ENCODE measurements around the gene NPDC1.
"Not testable (repeated sequence)": the region's sequence is repeated elsewhere in the genome, so short reads cannot be mapped to it uniquely, and the experiment has no call there.

Gene NPDC1

DNA sequence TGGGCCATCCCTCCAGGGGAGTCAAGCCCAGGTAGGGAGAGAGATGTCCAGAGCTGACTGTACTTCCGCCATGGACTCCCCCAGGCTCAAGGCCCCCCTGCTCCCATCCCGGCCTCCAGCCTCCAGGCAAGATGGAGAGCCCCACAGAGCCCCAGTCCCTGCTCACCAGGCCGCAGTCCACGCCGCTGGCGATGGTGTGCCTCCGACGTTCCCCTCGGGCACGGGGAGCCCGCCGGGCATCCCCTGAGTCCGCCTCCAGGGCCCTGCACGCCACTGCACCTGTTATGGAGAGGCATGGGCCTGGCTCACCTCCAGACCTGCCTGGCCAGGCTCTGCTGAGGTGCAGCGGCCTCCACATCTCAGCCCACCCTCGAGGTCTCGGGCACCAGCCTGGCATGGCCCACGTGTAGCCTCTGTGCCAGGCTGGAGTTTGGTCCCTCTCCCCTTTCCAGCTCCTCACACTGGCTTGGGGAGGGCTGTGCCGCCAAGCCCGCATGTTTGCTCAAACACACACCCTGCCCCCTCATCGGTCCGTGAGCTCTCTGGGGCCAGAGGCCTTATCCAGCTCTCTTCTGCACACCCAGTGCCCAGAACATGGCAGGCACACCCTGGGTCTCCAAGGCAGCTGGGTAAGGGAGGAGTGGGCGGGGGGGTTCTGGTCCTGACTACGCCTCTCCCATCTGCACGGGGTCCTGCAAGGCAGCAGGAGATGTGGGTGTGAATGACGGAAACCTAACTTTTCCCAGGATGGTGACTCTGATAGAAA lies 20.3 kb upstream of the NPDC1 start:
- H3K27me3 ChIP-seq (replicated peaks; ENCODE audit: control insufficient read depth, insufficient read depth, low read length), result no peaks in the 10 kb centered on the region
- TF ChIP-seq, protein P1, sequence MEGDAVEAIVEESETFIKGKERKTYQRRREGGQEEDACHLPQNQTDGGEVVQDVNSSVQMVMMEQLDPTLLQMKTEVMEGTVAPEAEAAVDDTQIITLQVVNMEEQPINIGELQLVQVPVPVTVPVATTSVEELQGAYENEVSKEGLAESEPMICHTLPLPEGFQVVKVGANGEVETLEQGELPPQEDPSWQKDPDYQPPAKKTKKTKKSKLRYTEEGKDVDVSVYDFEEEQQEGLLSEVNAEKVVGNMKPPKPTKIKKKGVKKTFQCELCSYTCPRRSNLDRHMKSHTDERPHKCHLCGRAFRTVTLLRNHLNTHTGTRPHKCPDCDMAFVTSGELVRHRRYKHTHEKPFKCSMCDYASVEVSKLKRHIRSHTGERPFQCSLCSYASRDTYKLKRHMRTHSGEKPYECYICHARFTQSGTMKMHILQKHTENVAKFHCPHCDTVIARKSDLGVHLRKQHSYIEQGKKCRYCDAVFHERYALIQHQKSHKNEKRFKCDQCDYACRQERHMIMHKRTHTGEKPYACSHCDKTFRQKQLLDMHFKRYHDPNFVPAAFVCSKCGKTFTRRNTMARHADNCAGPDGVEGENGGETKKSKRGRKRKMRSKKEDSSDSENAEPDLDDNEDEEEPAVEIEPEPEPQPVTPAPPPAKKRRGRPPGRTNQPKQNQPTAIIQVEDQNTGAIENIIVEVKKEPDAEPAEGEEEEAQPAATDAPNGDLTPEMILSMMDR (IDR thresholded peaks at IDR 0.05; ENCODE audit: insufficient read depth, low read length, poor library complexity, severe bottlenecking), result no peak
- no peak overlapping the region for H3K4me3 ChIP-seq (replicated peaks; ENCODE audit: low read depth, low read length)
- no peaks in the 10 kb centered on the region; the same call in none of the 2 replicates for H3K36me3 ChIP-seq (ENCODE audit: control insufficient read depth, insufficient read depth, low read length)
- no peak for DNase-seq (ENCODE audit: extremely low read depth, insufficient read length)

DNA sequence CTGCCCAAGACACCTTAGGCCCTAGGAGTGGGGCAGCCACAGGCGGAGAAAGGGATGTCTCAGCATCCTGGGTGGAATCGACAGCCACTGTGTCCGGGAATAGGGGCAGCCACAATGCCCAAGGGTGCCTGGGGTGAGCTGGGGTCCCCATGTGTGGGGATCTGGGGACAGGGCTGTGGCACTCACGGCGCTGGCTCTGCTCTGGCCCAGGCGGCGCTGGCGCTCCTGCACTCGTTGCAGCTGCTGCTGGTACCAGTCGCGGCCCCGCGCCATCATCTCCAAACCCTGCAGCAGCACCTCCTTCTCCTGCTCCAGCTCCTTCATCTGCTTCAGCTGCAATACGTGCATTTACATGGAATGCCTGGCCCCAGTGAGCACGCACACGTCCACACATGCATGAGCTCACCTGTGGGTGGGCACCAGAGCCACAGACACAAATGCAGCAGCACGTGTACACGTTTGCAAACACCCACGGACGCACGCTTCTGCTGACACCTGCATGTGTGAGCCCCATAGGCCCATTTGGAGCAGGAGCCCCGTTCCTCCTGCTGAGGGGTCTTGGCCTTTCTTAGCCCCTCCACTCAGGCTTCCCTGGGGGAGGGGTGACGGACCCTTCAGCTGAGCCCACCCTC lies 19.5 kb upstream of the NPDC1 start:
- H3K4me3 ChIP-seq (replicated peaks; ENCODE audit: low read depth, low read length), result no peak overlapping the region
- no peak for DNase-seq (ENCODE audit: extremely low read depth, insufficient read length)
- H3K36me3 ChIP-seq (ENCODE audit: control insufficient read depth, insufficient read depth, low read length), result no peaks in the 10 kb centered on the region; the same call in none of the 2 replicates
- TF ChIP-seq, protein P1 (IDR thresholded peaks at IDR 0.05; ENCODE audit: insufficient read depth, low read length, poor library complexity, severe bottlenecking), result no peak
- H3K27me3 ChIP-seq (replicated peaks; ENCODE audit: control insufficient read depth, insufficient read depth, low read length), result no peaks in the 10 kb centered on the region

DNA sequence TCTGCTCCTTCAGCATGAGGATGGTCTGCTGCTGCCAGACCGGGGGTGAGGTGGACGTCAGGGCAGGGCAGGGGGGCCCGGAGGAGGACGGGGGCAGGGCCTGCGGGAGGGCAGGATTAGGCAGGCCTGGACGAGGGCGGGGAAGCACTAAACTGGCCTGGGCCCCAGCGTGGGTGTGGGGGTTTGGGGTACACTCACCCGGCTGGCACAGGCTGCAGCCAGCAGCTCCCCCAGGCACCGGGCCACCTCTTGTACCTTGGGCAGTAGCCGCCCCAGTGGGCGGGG lies 18.8 kb upstream of the NPDC1 start:
- TF ChIP-seq, protein P1 (IDR thresholded peaks at IDR 0.05; ENCODE audit: insufficient read depth, low read length, poor library complexity, severe bottlenecking), result no peak
- no peak overlapping the region for H3K4me3 ChIP-seq (replicated peaks; ENCODE audit: low read depth, low read length)
- DNase-seq (ENCODE audit: extremely low read depth, insufficient read length), result no peak

DNA sequence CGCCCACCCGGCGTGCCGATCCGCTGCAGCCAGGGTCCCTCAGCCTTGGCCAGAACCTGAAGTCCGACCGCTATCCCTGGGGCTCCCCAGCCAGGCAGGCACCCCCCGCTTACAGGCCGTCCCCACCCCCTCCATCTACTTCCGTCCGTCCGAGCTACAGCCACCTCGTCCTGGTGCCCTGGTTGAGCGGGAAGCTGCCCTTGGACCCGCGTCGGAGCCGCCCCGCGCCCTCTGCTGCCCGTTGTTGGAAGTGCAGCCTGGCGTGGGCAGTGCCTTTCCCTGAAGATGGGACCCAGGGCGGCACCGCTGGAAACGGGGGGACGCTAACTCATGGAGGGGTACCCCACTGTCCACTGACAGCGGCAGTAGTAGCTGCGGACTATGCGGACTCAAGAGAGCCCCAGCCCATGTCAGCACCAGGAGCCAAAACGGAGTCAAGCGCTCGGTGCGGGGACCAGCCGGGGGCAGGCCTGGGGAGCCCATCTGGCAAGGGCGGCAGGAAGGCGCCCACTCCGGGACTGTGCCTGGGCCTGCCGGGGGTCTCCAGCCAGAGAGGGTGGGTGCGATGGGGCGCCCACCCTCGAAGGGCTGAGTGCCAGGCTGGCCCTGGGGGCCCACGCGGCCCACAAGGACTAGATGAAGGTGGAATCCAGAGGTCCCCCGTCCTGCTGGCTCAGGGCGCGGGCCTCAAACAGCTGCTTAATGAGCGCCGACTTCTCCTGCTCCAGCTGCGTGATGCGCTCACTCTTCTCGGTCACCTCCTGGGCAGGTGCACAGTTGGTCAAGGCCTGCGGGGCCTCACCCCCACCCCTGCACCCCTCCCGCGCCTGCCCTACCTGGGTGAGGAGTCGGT lies 18.3 kb upstream of the NPDC1 start:
- Histone ChIP-seq H3K36me3 (ENCODE audit: control insufficient read depth, insufficient read depth, low read length) (no peaks in the 10 kb centered on the region; the same call in none of the 2 replicates), H3K4me3 (replicated peaks; ENCODE audit: low read depth, low read length) (no peak overlapping the region), H3K27me3 (replicated peaks; ENCODE audit: control insufficient read depth, insufficient read depth, low read length) (no peaks in the 10 kb centered on the region)
- peak; percentile 65 for DNase-seq (ENCODE audit: extremely low read depth, insufficient read length)
- TF ChIP-seq, protein P1 (IDR thresholded peaks at IDR 0.05; ENCODE audit: insufficient read depth, low read length, poor library complexity, severe bottlenecking), result peak; percentile 97

More for the DNA sequence above, 18.8 kb upstream of the NPDC1 start:
- Histone ChIP-seq H3K36me3 (ENCODE audit: control insufficient read depth, insufficient read depth, low read length) (no peaks in the 10 kb centered on the region; the same call in none of the 2 replicates), H3K27me3 (replicated peaks; ENCODE audit: control insufficient read depth, insufficient read depth, low read length) (no peaks in the 10 kb centered on the region)

DNA sequence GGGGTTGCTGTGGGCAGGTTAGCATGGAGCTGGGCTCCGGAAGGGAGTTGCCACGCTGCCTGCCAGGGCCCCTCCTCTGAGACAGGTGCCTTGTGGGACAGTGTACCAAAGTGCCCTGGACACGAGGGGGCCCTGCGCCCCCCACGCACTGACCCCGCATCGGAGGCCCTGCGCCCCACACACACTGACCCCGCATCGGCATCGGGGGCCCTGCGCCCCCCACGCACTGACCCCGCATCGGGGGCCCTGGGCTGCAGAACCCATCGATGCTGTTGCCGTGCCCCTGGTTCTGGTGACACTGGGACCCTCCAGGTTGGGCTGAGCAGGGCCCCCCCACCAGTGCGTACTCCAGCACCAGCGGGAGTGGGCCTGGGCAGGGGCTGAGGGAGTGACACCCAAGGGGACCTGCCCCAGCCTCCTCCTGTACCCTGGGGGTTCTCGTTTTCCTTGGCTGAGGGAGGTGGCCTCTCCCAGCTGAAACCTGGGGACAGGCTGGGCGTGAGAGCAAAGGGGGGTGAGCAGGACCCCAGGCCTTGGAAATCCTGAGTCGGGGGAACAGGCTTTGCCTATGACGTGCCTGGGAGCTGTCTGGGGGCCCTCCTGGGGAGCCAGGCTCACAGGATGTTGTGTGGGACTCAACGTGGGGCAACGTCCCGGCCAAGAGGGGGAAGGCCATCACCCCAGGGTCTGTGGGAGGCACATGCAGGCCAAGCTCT lies 17.5 kb upstream of the NPDC1 start:
- TF ChIP-seq, protein P1 (IDR thresholded peaks at IDR 0.05; ENCODE audit: insufficient read depth, low read length, poor library complexity, severe bottlenecking), result no peak
- DNase-seq (ENCODE audit: extremely low read depth, insufficient read length), result no peak
- no peaks in the 10 kb centered on the region; the same call in none of the 2 replicates for H3K36me3 ChIP-seq (ENCODE audit: control insufficient read depth, insufficient read depth, low read length)
- H3K27me3 ChIP-seq (replicated peaks; ENCODE audit: control insufficient read depth, insufficient read depth, low read length), result no peaks in the 10 kb centered on the region
- no peak overlapping the region for H3K4me3 ChIP-seq (replicated peaks; ENCODE audit: low read depth, low read length)

DNA sequence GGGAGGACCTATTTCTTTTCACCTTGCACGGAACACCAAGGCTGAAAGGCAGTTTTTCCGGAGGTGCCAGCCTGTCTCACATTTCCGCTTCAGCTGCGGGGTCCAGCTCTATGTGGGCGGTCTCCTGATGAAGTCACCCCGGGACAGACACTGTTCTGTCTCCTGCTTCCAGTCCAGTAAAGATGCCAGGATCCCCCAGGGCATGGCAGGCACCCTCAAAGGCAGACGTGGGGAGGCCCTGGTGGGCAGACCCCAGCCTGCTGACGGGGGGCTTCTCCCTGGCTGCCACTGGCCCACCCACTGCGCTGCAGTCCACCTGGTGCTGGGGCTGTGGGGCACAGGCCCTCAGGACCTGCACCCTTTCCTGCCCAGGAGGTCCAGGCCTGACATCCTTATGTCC lies 16.8 kb upstream of the NPDC1 start:
- H3K36me3 ChIP-seq (ENCODE audit: control insufficient read depth, insufficient read depth, low read length); H3K4me3 ChIP-seq (replicated peaks; ENCODE audit: low read depth, low read length); DNase-seq (ENCODE audit: extremely low read depth, insufficient read length); H3K27me3 ChIP-seq (replicated peaks; ENCODE audit: control insufficient read depth, insufficient read depth, low read length): not testable (repeated sequence)
